Hematopoietic multipotent progenitor cell treated with erythropoietin and hydrocortisone succinate and interleukin-3 and kit ligand, for 6 days (in vitro differentiated cells): ENCODE measurements around the gene SASH1.

Experiments used
- DNase-seq: peaks from one replicate; pipeline ENCODE4 v3.0.0-alpha.2; 2015

The SASH1 gene

GRCh38 chr6:148502083-148502772 is 159.6 kb downstream of the SASH1 start:
- DNase-seq: no peak

- DNase-seq: no peak
Observed at GRCh38 chr6:148502773-148503135, 160.1 kb downstream of the SASH1 start.

- DNase-seq: no peak
Observed at GRCh38 chr6:148503703-148504102, 161.1 kb downstream of the SASH1 start.

- no peak for DNase-seq
Observed at GRCh38 chr6:148507774-148508173, 165.1 kb downstream of the SASH1 start.

GRCh38 chr6:148508401-148509041 is 165.9 kb downstream of the SASH1 start:
- DNase-seq: no peak

GRCh38 chr6:148509119-148509799 is 166.6 kb downstream of the SASH1 start:
- DNase-seq: no peak

- DNase-seq: peak; percentile 78
Observed at GRCh38 chr6:148509800-148510581, 167.4 kb downstream of the SASH1 start.

GRCh38 chr6:148513145-148514071 is 170.8 kb downstream of the SASH1 start:
- no peak for DNase-seq

- DNase-seq: no peak
Observed at GRCh38 chr6:148514091-148514845, 171.6 kb downstream of the SASH1 start.

GRCh38 chr6:148516217-148516616 is 173.6 kb downstream of the SASH1 start:
- no peak for DNase-seq

GRCh38 chr6:148516617-148517016 is 174.0 kb downstream of the SASH1 start:
- no peak for DNase-seq

GRCh38 chr6:148517470-148517869 is 174.8 kb downstream of the SASH1 start:
- DNase-seq: no peak

- no peak for DNase-seq
Observed at GRCh38 chr6:148518511-148519156, 176.0 kb downstream of the SASH1 start.

GRCh38 chr6:148520109-148520841 is 177.6 kb downstream of the SASH1 start:
- no peak for DNase-seq

- no peak for DNase-seq
Observed at GRCh38 chr6:148521158-148521557, 178.5 kb downstream of the SASH1 start.

- no peak for DNase-seq
Observed at GRCh38 chr6:148521586-148521985, 178.9 kb downstream of the SASH1 start.

GRCh38 chr6:148523048-148523447 is 180.4 kb downstream of the SASH1 start:
- no peak for DNase-seq

- no peak for DNase-seq
Observed at GRCh38 chr6:148523551-148523950, 180.9 kb downstream of the SASH1 start.

GRCh38 chr6:148524471-148524882 is 181.8 kb downstream of the SASH1 start:
- no peak for DNase-seq

- DNase-seq: no peak
Observed at GRCh38 chr6:148524976-148525375, 182.3 kb downstream of the SASH1 start.
